GM18907 (cell line): ENCODE measurements around the gene MUSTN1.

Source experiments
- ATAC-seq: cut with Tn5 transposase; IDR thresholded peaks from one replicate; pipeline ENCODE4 v1.9.1; 2021; ENCODE audit warnings: mild to moderate bottlenecking, moderate library complexity; ENCODE audit not compliant: unreplicated experiment

MUSTN1 gene

GRCh38 chr3:52836471-52836845 lies 1.6 kb upstream of the MUSTN1 start:
- ATAC-seq: no peak

GRCh38 chr3:52835766-52836470 lies 1.1 kb upstream of the MUSTN1 start:
- no peak for ATAC-seq

GRCh38 chr3:52833202-52833601 lies 1.6 kb downstream of the MUSTN1 start:
- ATAC-seq: no peak

GRCh38 chr3:52831500-52832301 lies 3.1 kb downstream of the MUSTN1 start:
- no peak for ATAC-seq

GRCh38 chr3:52830535-52831258 lies 4.1 kb downstream of the MUSTN1 start, which contains the start of gene ITIH4:
ITIH4 (minus strand) TSS chr3:52830672; CDS start chr3:52830642, 30 bp downstream.
- ATAC-seq: no peak

GRCh38 chr3:52829906-52830463 lies 4.8 kb downstream of the MUSTN1 start:
- no peak for ATAC-seq

- ATAC-seq: no peak
Measured at GRCh38 chr3:52829482-52829881, 5.3 kb downstream of the MUSTN1 start.

- no peak for ATAC-seq
Measured at GRCh38 chr3:52827866-52828376, 6.9 kb downstream of the MUSTN1 start.

GRCh38 chr3:52827441-52827840 lies 7.4 kb downstream of the MUSTN1 start:
- no peak for ATAC-seq

- ATAC-seq: no peak
Measured at GRCh38 chr3:52824037-52824436, 10.8 kb downstream of the MUSTN1 start.

- ATAC-seq: no peak
Measured at GRCh38 chr3:52822363-52822762, 12.5 kb downstream of the MUSTN1 start.

GRCh38 chr3:52820736-52821135 lies 14.1 kb downstream of the MUSTN1 start:
- ATAC-seq: no peak

- ATAC-seq: no peak
Measured at GRCh38 chr3:52819936-52820335, 14.9 kb downstream of the MUSTN1 start.

GRCh38 chr3:52817860-52818259 lies 17.0 kb downstream of the MUSTN1 start:
- no peak for ATAC-seq

- no peak for ATAC-seq
Measured at GRCh38 chr3:52817221-52817620, 17.6 kb downstream of the MUSTN1 start.

- no peak for ATAC-seq
Measured at GRCh38 chr3:52816654-52817053, 18.2 kb downstream of the MUSTN1 start.

- no peak for ATAC-seq
Measured at GRCh38 chr3:52816199-52816598, 18.6 kb downstream of the MUSTN1 start.

GRCh38 chr3:52813810-52814209 lies 21.0 kb downstream of the MUSTN1 start:
- ATAC-seq: no peak

- ATAC-seq: no peak
Measured at GRCh38 chr3:52811452-52812011, 23.3 kb downstream of the MUSTN1 start.

GRCh38 chr3:52810923-52811322 lies 23.9 kb downstream of the MUSTN1 start:
- no peak for ATAC-seq
